DOHH2 (cell line): Measurements from ENCODE around the gene UBXN11.

ENCODE experiments used
- H3F3A ChIP-seq: fragments of 200-600 bp; sonication (generic), shearing (Covaris generic); 2 replicates; pipeline ENCODE4 v1.6.0; 2016; ENCODE audit warnings: antibody characterized with exemption, mild to moderate bottlenecking; ENCODE audit not compliant: control insufficient read depth, insufficient read depth
- H3K27ac ChIP-seq: fragments of 200-600 bp; sonication (generic); 2 replicates; pipeline ENCODE4 v1.5.1; 2014; ENCODE audit warnings: low read depth, mild to moderate bottlenecking, low read length, moderate library complexity
- H3K27me3 ChIP-seq: fragments of 200-600 bp; sonication (generic); 2 replicates; pipeline ENCODE4 v1.6.1; 2014; ENCODE audit warnings: mild to moderate bottlenecking, low read length, mixed read lengths; ENCODE audit not compliant: control insufficient read depth
- H3K36me3 ChIP-seq: fragments of 200-600 bp; sonication (generic); 2 replicates; pipeline ENCODE4 v1.6.1; 2014; ENCODE audit warnings: mild to moderate bottlenecking, low read length, moderate library complexity, mixed read lengths; ENCODE audit not compliant: control insufficient read depth
- H3K4me1 ChIP-seq: fragments of 200-600 bp; sonication (generic); 2 replicates; pipeline ENCODE4 v1.6.1; 2014; ENCODE audit warnings: mild to moderate bottlenecking, low read length, mixed read lengths; ENCODE audit not compliant: control insufficient read depth
- H3K4me2 ChIP-seq: fragments of 200-600 bp; sonication (generic); 2 replicates; pipeline ENCODE4 v1.6.0; 2014; ENCODE audit warnings: mild to moderate bottlenecking, low read length, moderate library complexity
- H3K4me3 ChIP-seq: fragments of 200-600 bp; sonication (generic); 2 replicates; pipeline ENCODE4 v1.5.1; 2014; ENCODE audit warnings: mild to moderate bottlenecking, low read length, mixed read lengths
- H3K79me2 ChIP-seq: fragments of 200-600 bp; sonication (generic); 2 replicates; pipeline ENCODE4 v1.6.1; 2014; ENCODE audit warnings: mild to moderate bottlenecking, low read length, mixed read lengths; ENCODE audit not compliant: control insufficient read depth
- H3K9me2 ChIP-seq: fragments of 200-600 bp; sonication (generic); replicated peaks from 2 replicates; pipeline ENCODE4 v1.6.1; 2014; ENCODE audit warnings: mild to moderate bottlenecking, low read length, mixed read lengths; ENCODE audit not compliant: control insufficient read depth
- H3K9me3 ChIP-seq: fragments of 200-600 bp; sonication (generic); 2 replicates; pipeline ENCODE4 v1.6.1; 2014; ENCODE audit warnings: antibody characterized with exemption, low read length, mixed read lengths; ENCODE audit not compliant: control insufficient read depth, insufficient read depth
- H4K20me1 ChIP-seq: fragments of 200-600 bp; sonication (generic); 2 replicates; pipeline ENCODE4 v1.6.0; 2014; ENCODE audit warnings: low read depth, mild to moderate bottlenecking, antibody characterized with exemption, low read length, moderate library complexity; ENCODE audit not compliant: control insufficient read depth, insufficient read depth
- EZH2phosphoT487 ChIP-seq: fragments of 200-600 bp; sonication (generic); IDR thresholded peaks from 2 replicates; pipeline ENCODE4 v1.6.1; 2017; ENCODE audit warnings: borderline replicate concordance, mild to moderate bottlenecking, antibody characterized with exemption, low read length, moderate library complexity, mixed read lengths
- TF ChIP-seq, protein P1 (sequence below): fragments of 200-600 bp; sonication (generic); IDR thresholded peaks from one replicate; pipeline ENCODE4 v1.5.1; 2014; ENCODE audit warnings: antibody characterized with exemption, mild to moderate bottlenecking, low read depth, low read length; ENCODE audit not compliant: poor library complexity, severe bottlenecking

UBXN11 gene

DNA sequence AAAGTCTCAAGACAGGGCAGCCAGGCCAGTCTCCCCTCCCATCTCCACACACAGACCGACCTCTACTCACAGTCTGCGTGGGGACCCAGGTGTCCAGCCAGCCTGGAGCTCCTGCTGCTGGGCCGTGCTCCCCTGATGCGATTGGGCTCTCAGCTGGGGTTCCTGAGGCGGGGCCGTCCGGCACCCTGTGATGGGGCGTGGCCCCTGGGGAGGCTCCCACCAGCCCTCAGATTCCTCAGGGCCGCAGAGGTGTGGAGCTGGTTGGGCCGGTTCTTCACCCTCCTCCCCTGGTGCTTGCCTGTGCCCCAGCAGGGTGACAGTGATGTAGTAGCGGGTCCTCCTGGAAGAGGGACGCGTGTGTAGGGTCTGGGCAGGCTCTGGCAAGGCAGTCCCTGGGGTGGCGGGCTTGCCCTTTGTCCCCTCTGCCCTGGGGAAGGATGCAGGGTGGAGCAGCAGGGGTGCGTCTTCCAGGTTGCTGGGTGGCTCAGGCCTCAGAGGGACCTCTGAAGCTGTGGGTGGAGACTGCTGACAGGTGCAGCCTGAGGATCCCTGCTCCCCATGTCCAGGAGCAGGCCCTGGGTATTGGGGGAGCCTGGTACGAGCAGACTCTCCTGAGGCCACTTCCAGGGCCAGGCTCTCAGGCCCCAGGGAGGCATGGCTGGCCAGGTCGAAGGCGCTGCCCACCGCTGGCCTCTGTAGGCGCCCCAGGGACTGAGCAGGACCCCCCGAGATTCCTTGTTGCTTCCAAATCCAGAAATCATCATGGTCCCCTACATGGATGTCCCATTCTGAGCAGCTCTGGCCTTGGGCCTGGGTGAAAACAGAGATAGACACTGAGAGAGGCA, 47.8 kb upstream of the UBXN11 start, which contains the start of gene CRYBG2:
TSS of gene CRYBG2 (minus strand) at position 155 of the 845 bp plus-strand sequence. CDS start 7,473 bp downstream, outside the sequence.
- no peak within 1 kb of the TSS for H3K4me3 ChIP-seq
- H3K9me2 ChIP-seq: no peaks in the 10 kb centered on the region
- no peaks in the 10 kb centered on the region for H3F3A ChIP-seq
- H3K79me2 ChIP-seq: no peaks in the 10 kb centered on the region
- no peak within 1 kb of the TSS for H3K4me2 ChIP-seq
- H3K27me3 ChIP-seq: peaks cover 7% of the 10 kb centered on the region
- no peaks in the 10 kb centered on the region for H3K9me3 ChIP-seq
- no peaks in the 10 kb centered on the region for H3K4me1 ChIP-seq
- H4K20me1 ChIP-seq: no peaks in the 10 kb centered on the region
- no peaks in the 10 kb centered on the region for H3K36me3 ChIP-seq
- H3K27ac ChIP-seq: no peak within 1 kb of the TSS
- no peak for TF ChIP-seq EZH2phosphoT487
- TF ChIP-seq, protein P1, sequence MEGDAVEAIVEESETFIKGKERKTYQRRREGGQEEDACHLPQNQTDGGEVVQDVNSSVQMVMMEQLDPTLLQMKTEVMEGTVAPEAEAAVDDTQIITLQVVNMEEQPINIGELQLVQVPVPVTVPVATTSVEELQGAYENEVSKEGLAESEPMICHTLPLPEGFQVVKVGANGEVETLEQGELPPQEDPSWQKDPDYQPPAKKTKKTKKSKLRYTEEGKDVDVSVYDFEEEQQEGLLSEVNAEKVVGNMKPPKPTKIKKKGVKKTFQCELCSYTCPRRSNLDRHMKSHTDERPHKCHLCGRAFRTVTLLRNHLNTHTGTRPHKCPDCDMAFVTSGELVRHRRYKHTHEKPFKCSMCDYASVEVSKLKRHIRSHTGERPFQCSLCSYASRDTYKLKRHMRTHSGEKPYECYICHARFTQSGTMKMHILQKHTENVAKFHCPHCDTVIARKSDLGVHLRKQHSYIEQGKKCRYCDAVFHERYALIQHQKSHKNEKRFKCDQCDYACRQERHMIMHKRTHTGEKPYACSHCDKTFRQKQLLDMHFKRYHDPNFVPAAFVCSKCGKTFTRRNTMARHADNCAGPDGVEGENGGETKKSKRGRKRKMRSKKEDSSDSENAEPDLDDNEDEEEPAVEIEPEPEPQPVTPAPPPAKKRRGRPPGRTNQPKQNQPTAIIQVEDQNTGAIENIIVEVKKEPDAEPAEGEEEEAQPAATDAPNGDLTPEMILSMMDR: no peak

DNA sequence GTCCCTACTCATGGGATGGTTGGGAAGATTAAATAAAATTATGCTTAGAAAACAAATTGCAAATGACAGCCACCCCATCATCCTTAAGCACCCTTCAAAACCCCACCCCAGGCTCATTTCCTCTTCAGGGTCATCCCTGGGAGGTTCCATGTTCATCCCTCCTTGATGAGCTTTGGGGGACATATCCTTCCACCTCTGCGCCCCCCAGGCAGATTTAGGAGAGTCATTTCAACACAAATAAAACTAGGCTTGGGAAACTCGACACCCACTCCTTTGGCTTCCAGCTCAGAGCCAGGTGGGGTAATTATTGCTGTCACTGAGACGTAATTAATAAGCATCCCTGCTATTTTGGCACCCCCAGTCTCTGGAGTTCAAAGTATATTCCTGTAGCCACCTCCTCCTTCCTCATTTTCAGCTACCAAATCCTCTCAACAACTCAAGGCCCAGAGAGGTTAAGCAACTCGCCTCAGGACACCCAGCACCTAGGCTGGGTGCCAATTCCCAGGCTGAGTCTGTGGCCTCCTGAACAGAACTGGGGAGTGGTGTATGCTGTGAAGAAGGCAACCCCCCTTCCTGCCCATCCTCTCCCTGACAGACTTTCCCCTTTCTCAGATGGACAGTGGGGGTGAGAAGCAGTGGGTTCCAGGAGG, 46.9 kb upstream of the UBXN11 start:
- TF ChIP-seq EZH2phosphoT487: no peak
- TF ChIP-seq, protein P1: no peak
- H3K4me1 ChIP-seq: no peaks in the 10 kb centered on the region
- H3F3A ChIP-seq: no peaks in the 10 kb centered on the region
- no peaks in the 10 kb centered on the region for H3K79me2 ChIP-seq
- no peaks in the 10 kb centered on the region for H3K27me3 ChIP-seq
- no peak overlapping the region for H3K4me2 ChIP-seq
- H4K20me1 ChIP-seq: no peaks in the 10 kb centered on the region
- H3K4me3 ChIP-seq: no peak overlapping the region
- no peaks in the 10 kb centered on the region for H3K9me2 ChIP-seq
- no peak overlapping the region for H3K27ac ChIP-seq
- H3K9me3 ChIP-seq: no peaks in the 10 kb centered on the region
- H3K36me3 ChIP-seq: no peaks in the 10 kb centered on the region

DNA sequence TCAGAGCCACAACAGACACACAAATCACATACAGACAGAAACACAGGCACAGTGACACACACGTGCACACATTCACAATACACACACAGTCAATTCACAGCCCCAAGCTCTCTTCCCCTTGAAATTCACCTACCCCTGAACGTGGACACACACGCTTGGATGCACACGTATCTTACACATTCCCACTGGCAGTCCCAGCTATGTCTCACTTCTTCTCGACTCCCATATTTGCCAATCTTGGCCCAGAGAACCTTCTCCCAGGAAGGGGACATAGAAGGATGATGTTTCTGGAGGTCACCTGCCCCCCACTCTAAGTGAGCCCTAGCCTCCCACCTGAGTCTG, 45.9 kb upstream of the UBXN11 start:
- Histone ChIP-seq H3K36me3 (no peaks in the 10 kb centered on the region), H3K4me2 (no peak overlapping the region), H3K9me3 (no peaks in the 10 kb centered on the region), H3K4me3 (no peak overlapping the region), H3K9me2 (no peaks in the 10 kb centered on the region), H3K27me3 (no peaks in the 10 kb centered on the region), H3K27ac (no peak overlapping the region), H3K79me2 (no peaks in the 10 kb centered on the region), H3K4me1 (no peaks in the 10 kb centered on the region), H4K20me1 (no peaks in the 10 kb centered on the region), H3F3A (no peaks in the 10 kb centered on the region)
- TF ChIP-seq EZH2phosphoT487: no peak
- TF ChIP-seq, protein P1: no peak
